ENCODE measurements around the gene PTCD1.

- no peak for TF ChIP-seq POLR2A (IDR thresholded peaks at IDR 0.05)
- no peak for TF ChIP-seq CTCF (IDR thresholded peaks at IDR 0.05)
Observed at GRCh38 chr7:99404977-99405320, 33.6 kb downstream of the PTCD1 start.

Data from lower leg skin (tissue), 3 donors.